HepG2 (cell line): ENCODE results near the gene PAK2. TPM values are rescaled to one million over a fixed set of nuclear protein-coding genes. Genes with fewer than 3 reads are reported as not detected.

Experiments used
- ATF7 ChIP-seq, 2 experiments: fragments of 450-650 bp in 1 of 2; sonication (generic) in 1 of 2; formaldehyde crosslinking in 1 of 2; IDR thresholded peaks; 2 replicates each; pipeline versions ENCODE4 v1.4.0 to v1.6.1; 2016 to 2020; ENCODE audit warnings: antibody characterized with exemption in 1 of 2, mild to moderate bottlenecking in 1 of 2, missing genetic modification reagents in 1 of 2
- CREB1 ChIP-seq, 2 experiments: fragments of 450-650 bp in 1 of 2; IDR thresholded peaks; 2 replicates each; pipeline ENCODE4 v1.6.1; 2016 to 2017; ENCODE audit warnings: control low read depth in 1 of 2, mild to moderate bottlenecking in 1 of 2, missing compliant biosample characterization in 1 of 2, missing genetic modification characterization in 1 of 2
- KAT2B ChIP-seq: fragments of 150-350 bp; IDR thresholded peaks from 2 replicates; pipeline ENCODE4 v1.6.1; 2014; ENCODE audit warnings: low read depth, low read length, borderline replicate concordance
- KMT2B ChIP-seq: IDR thresholded peaks from 2 replicates; pipeline ENCODE4 v1.6.1; 2016; ENCODE audit warnings: missing genetic modification reagents, missing compliant biosample characterization
- NFKB2 ChIP-seq: sonication (generic); formaldehyde crosslinking; IDR thresholded peaks from 2 replicates; pipeline ENCODE4 v1.4.0; 2020; ENCODE audit warnings: missing genetic modification reagents, borderline replicate concordance
- PHF5A ChIP-seq: IDR thresholded peaks from one replicate; pipeline ENCODE4 v1.6.1; 2018; ENCODE audit warnings: low read depth, missing genetic modification reagents; ENCODE audit not compliant: unreplicated experiment
- SIN3A ChIP-seq: IDR thresholded peaks from 2 replicates; pipeline ENCODE4 v1.6.1; 2011; ENCODE audit warnings: low read depth, mild to moderate bottlenecking, control low read depth, low read length, borderline replicate concordance
- SIN3B ChIP-seq: fragments of 150-350 bp; IDR thresholded peaks from 2 replicates; pipeline ENCODE4 v1.6.1; 2014; ENCODE audit warnings: low read length
- ZBTB20 ChIP-seq: sonication (generic); formaldehyde crosslinking; IDR thresholded peaks from 2 replicates; pipeline ENCODE4 v1.8.1; 2023; ENCODE audit warnings: missing genetic modification reagents, low read depth, mild to moderate bottlenecking, borderline replicate concordance
- ZNF619 ChIP-seq: sonication (generic); formaldehyde crosslinking; IDR thresholded peaks from 2 replicates; pipeline ENCODE4 v1.4.0; 2020; ENCODE audit warnings: mild to moderate bottlenecking, missing genetic modification reagents
- ZNF878 ChIP-seq: sonication (generic); formaldehyde crosslinking; IDR thresholded peaks from 2 replicates; pipeline ENCODE4 v1.8.1; 2023; ENCODE audit warnings: mild to moderate bottlenecking, missing genetic modification reagents, moderate library complexity
- polyA plus RNA-seq, 8 experiments: library from polyadenylated mRNA; depleted of rRNA in 3 of 8; stranded (reverse) in 7 of 8; unstranded in 1 of 8; fragments of >200 nt; fragmentation: Illumina TruSeq in 4 of 8; extraction: Trizol in 4 of 8; gene quantifications; 2 replicates each; pipeline versions ENCODE4 v1.2.1 to v1.2.3, GENCODE V29; 2011 to 2016; ENCODE audit warnings: low read depth in 4 of 8, missing spikeins in 1 of 8, mixed read lengths in 1 of 8; ENCODE audit not compliant: insufficient read depth in 1 of 8
- total RNA-seq, 5 experiments: library from RNA; depleted of rRNA; stranded (reverse); fragments of >200 nt; fragmentation: Illumina TruSeq; extraction: Trizol; gene quantifications; 2 replicates each; pipeline ENCODE4 v1.2.3, GENCODE V29; 2016; ENCODE audit warnings: low read depth in 1 of 5
- TF ChIP-seq, protein P1 (sequence below): sonication (generic); formaldehyde crosslinking; IDR thresholded peaks from 2 replicates; pipeline ENCODE4 v1.4.0; 2020; ENCODE audit warnings: mild to moderate bottlenecking, missing genetic modification reagents
- TF ChIP-seq, protein P2 (sequence below): IDR thresholded peaks from 2 replicates; pipeline ENCODE4 v1.6.1; 2018; ENCODE audit warnings: missing genetic modification reagents, mild to moderate bottlenecking, missing compliant biosample characterization
- TF ChIP-seq, protein P3 (sequence below), 2 experiments: IDR thresholded peaks; 2 replicates each; pipeline ENCODE4 v1.6.1; 2011 to 2012; ENCODE audit warnings: low read length in 2 of 2, borderline replicate concordance in 1 of 2, low read depth in 1 of 2, mild to moderate bottlenecking in 1 of 2, moderate library complexity in 1 of 2

Gene PAK2
- total and polyA plus RNA-seq, 2 of the 13 experiments (the other 11 are each of a cell fraction or from before 2014, with no cell fraction given) = 23.0 to 24.7 TPM

DNA sequence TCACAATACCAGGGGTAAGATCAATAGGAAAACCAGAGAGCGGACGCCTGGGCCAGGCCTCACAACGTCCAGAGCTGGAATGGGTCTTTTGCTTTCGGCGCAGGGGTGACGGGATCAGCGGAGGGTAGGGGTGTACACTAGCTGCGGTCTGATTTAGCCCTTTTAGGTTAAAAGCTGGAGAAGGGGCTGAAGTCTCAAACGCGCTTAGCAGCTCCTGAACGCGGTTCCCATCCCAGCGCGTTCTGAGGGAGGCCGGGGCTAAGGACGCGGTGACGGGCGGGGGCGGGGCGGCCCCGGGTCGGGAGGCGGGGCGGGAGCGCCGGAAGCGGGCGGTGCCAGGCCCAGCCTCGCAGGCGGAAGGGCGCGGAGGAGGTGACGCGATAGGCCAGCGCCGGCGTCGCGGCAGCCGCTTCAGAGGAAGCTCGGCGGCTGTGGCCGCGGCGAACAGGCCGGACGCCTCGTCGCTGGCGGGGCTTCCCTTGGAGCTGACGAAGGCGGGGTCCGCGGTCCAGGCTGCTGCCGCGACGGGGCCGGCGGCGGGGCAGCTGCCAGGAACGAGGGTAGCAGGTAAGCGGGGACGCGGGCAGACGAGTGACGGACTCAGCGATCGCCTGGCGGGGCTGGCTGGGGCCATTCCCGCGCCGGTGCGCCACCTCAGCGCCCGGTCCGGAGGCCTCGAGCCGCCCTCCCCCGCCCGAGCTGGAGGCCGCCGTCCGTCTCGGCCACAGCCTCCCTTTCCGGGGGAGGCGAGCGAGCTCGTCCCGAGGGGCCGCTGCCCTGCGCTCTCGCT is 128.0 kb downstream of the PAK2 start, which contains the start of gene SENP5 (continued):
- TF ChIP-seq, protein P1, sequence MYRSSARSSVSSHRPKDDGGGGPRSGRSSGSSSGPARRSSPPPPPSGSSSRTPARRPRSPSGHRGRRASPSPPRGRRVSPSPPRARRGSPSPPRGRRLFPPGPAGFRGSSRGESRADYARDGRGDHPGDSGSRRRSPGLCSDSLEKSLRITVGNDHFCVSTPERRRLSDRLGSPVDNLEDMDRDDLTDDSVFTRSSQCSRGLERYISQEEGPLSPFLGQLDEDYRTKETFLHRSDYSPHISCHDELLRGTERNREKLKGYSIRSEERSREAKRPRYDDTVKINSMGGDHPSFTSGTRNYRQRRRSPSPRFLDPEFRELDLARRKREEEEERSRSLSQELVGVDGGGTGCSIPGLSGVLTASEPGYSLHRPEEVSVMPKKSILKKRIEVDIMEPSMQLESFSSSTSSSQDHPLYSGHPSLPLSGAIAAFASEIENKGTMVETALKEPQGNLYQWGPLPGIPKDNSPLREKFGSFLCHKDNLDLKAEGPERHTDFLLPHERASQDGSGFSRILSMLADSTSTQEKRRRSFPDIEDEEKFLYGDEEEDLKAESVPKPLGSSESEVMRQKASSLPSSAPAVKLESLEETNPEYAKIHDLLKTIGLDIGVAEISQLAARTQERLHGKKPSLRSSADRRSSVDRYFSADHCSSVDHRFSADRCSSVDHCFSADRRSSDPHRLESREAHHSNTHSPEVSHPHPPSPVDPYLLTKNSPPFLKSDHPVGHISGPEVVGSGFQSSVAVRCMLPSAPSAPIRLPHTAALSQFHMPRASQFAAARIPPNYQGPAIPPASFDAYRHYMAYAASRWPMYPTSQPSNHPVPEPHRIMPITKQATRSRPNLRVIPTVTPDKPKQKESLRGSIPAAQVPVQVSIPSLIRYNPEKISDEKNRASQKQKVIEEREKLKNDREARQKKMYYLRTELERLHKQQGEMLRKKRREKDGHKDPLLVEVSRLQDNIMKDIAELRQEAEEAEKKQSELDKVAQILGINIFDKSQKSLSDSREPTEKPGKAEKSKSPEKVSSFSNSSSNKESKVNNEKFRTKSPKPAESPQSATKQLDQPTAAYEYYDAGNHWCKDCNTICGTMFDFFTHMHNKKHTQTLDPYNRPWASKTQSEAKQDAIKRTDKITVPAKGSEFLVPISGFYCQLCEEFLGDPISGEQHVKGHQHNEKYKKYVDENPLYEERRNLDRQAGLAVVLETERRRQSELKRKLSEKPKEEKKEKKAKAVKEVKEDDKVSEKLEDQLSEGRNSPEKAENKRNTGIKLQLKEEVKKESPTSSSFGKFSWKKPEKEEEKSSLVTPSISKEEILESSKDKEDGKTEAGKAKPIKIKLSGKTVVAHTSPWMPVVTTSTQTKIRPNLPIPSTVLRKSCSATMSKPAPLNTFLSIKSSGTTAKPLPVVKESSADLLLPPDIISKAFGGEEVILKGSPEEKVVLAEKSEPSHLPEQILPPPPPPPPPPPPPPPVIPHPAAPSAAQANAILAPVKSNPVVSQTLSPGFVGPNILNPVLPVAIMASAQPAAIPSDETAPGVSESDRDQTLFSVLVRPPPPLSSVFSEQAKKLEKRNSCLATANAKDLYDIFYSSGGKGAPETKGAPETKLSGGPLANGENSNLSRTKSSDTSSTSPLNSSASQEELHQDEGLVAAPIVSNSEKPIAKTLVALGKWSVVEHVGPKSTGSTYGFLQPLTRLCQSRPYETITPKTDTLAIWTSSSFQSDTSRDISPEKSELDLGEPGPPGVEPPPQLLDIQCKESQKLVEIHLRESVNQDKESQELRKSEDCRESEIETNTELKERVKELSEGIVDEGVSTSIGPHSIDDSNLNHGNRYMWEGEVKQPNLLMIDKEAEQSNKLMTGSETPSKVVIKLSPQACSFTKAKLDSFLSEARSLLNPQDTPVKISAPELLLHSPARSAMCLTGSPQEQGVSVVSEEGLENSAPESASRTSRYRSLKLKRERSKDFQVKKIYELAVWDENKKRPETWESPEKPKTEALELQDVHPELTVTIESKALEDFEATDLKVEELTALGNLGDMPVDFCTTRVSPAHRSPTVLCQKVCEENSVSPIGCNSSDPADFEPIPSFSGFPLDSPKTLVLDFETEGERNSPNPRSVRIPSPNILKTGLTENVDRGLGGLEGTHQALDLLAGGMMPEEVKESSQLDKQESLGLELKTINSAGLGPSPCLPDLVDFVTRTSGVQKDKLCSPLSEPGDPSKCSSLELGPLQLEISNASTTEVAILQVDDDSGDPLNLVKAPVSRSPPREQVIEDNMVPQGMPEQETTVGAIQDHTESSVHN = no peak
- TF ChIP-seq ATF7 (IDR thresholded peaks at IDR 0.05) (no peak), ATF7 (CRISPR knock-in tag; IDR thresholded peaks at IDR 0.05) (no peak), PHF5A (CRISPR knock-in tag) (peak; percentile 53), KMT2B (CRISPR knock-in tag) (peak; percentile 91), SIN3B (peak; percentile 74), ZNF878 (0 out of 2 replicates have a peak, but pooled peaks have one; percentile 56), KAT2B (no peak), CREB1 (IDR thresholded peaks at IDR 0.05) (peak; percentile 86), CREB1 (CRISPR knock-in tag; IDR thresholded peaks at IDR 0.05) (peak; percentile 81), SIN3A (peak; percentile 87; the same call in 1 of the 2 replicates), NFKB2 (peak; percentile 23; the same call in 1 of the 2 replicates), ZBTB20 (CRISPR knock-in tag) (no peak), ZNF619 (CRISPR knock-in tag) (no peak; the same call in 1 of the 2 replicates)
- TF ChIP-seq, protein P2, sequence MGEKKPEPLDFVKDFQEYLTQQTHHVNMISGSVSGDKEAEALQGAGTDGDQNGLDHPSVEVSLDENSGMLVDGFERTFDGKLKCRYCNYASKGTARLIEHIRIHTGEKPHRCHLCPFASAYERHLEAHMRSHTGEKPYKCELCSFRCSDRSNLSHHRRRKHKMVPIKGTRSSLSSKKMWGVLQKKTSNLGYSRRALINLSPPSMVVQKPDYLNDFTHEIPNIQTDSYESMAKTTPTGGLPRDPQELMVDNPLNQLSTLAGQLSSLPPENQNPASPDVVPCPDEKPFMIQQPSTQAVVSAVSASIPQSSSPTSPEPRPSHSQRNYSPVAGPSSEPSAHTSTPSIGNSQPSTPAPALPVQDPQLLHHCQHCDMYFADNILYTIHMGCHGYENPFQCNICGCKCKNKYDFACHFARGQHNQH = no peak; the same call in 1 of the 2 replicates
- TF ChIP-seq, protein P3, sequence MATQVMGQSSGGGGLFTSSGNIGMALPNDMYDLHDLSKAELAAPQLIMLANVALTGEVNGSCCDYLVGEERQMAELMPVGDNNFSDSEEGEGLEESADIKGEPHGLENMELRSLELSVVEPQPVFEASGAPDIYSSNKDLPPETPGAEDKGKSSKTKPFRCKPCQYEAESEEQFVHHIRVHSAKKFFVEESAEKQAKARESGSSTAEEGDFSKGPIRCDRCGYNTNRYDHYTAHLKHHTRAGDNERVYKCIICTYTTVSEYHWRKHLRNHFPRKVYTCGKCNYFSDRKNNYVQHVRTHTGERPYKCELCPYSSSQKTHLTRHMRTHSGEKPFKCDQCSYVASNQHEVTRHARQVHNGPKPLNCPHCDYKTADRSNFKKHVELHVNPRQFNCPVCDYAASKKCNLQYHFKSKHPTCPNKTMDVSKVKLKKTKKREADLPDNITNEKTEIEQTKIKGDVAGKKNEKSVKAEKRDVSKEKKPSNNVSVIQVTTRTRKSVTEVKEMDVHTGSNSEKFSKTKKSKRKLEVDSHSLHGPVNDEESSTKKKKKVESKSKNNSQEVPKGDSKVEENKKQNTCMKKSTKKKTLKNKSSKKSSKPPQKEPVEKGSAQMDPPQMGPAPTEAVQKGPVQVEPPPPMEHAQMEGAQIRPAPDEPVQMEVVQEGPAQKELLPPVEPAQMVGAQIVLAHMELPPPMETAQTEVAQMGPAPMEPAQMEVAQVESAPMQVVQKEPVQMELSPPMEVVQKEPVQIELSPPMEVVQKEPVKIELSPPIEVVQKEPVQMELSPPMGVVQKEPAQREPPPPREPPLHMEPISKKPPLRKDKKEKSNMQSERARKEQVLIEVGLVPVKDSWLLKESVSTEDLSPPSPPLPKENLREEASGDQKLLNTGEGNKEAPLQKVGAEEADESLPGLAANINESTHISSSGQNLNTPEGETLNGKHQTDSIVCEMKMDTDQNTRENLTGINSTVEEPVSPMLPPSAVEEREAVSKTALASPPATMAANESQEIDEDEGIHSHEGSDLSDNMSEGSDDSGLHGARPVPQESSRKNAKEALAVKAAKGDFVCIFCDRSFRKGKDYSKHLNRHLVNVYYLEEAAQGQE (IDR thresholded peaks at IDR 0.05; ENCODE audit: borderline replicate concordance in 1 of 2, low read depth in 1 of 2, low read length in 2 of 2) = peak in 1 of 2 experiments; percentile 47; a peak in 1 of 4 replicates
